ENCODE data around the gene MALL. TPM values are rescaled to one million over a fixed set of nuclear protein-coding genes. Genes with fewer than 3 reads are reported as not detected.

Gene MALL
- total and polyA plus RNA-seq, 10 of the 15 experiments (the other 5 are each of a cell fraction or from before 2014, with no cell fraction given), result 0.26 TPM; not detected in 9

DNA sequence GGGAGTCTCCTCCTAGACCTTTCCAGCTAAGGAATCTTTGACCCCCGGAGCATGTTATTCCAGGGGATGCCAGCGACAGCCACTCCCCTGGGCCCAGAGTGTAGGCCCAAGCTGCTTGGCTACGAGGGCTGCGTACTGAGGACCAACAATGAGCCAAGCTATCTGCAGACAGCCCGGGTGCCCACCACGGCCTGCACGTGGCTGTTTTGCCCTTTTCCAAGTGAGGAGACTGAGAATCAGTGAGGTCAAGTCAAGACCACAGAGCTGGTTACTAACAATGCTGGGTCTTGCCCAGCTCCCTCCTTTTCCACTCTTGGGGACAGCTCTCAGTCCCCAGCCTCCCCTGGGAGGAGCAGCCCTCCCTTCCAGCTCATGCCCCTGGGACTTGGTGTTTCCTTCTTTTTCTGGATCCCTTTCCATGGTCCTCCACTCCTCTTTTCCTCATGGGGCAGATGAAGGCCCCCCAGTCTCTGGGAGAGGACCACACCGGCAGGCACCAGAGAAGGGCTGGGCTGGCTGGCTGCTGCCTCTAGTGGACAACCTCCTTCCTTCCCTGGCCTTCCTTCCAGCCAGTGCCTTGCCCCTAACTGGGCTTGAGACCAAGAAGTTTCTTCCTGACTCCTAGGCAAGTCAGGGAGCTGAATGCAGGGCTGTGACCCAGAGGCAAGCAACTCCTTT is 550 bp upstream of the MALL start:
- Histone ChIP-seq H3K27me3 (replicated peaks in 1 of 2; ENCODE audit: control insufficient read depth in 2 of 2, insufficient read depth in 2 of 2, low read length in 1 of 2) (peaks cover 0 to 8% of the 10 kb centered on the region in 2 experiments; a peak in 3 of 4 replicates), H3K9me3 (replicated peaks; ENCODE audit: control insufficient read depth, insufficient read depth, low read length) (no peaks in the 10 kb centered on the region), H3K4me3 (no peak overlapping the region), H3K4me1 (ENCODE audit: control insufficient read depth, insufficient read depth, low read length) (no peaks in the 10 kb centered on the region), H3K9ac (ENCODE audit: control insufficient read depth, insufficient read depth, low read length) (no peak overlapping the region), H3K4me2 (ENCODE audit: control insufficient read depth, insufficient read depth) (no peak overlapping the region), H2AFZ (ENCODE audit: control insufficient read depth, low read depth, low read length) (no peak overlapping the region), H3K79me2 (ENCODE audit: control insufficient read depth, insufficient read depth, low read length) (no peaks in the 10 kb centered on the region), H3K27ac (ENCODE audit: control insufficient read depth, insufficient read depth) (no peak overlapping the region), H3K36me3 (ENCODE audit: control insufficient read depth in 2 of 2, insufficient read depth in 2 of 2, low read length in 1 of 2) (no peaks in the 10 kb centered on the region), H4K20me1 (ENCODE audit: control insufficient read depth, insufficient read depth) (no peaks in the 10 kb centered on the region)
- BruUV-seq (replicated peaks), result no TSS peak
- ChIA-PET CTCF (no interaction called here), SMC1A (ENCODE audit: uncharacterized antibody, unreplicated experiment) (no interaction called here), RAD21 (ENCODE audit: unreplicated experiment) (no interaction called here), POLR2A (no interaction called here)
- TF ChIP-seq CTCF (IDR thresholded peaks at IDR 0.05 in 2 of 3, conservative IDR thresholded peaks at IDR 0.05 in 1 of 3; ENCODE audit: control insufficient read depth in 2 of 3, extremely low read depth in 1 of 3, insufficient read depth in 1 of 3, low read depth in 3 of 3, low read length in 3 of 3) (0 out of 6 replicates have a peak, but pooled peaks of 1 of the 3 experiments have one; percentile 3), ZNF592 (IDR thresholded peaks at IDR 0.05) (no peak)
- ATAC-seq (peak; percentile 63), FAIRE-seq (no peak), DNase-seq (ENCODE audit: low read depth, low spot score) (no peak)
- intact Hi-C loops (cut with micrococcal nuclease; ENCODE audit: unreplicated experiment) (no loop called here), in situ Hi-C loops (cut with MboI) (no loop called here)
- 30% methylated on average over 8 of the region's 8 CpGs for WGBS (ENCODE audit: insufficient coverage, insufficient replicate concordance, low lambda C conversion rate, missing lambda C conversion rate)
